Natural killer cell (primary cell): ENCODE measurements around the gene ACSL5. TPM values are rescaled to one million over a fixed set of nuclear protein-coding genes. Genes with fewer than 3 reads are reported as not detected.

Source experiments
- ATAC-seq, 3 donors: fragments of 150-1000 bp in 2 of 3; fragments of 200-7000 bp in 1 of 3; cut with Tn5 transposase; 1 replicate in 1 of 3; 2 replicates in 2 of 3; pipeline ENCODE4 v1.10.0; 2021; ENCODE audit warnings: mild to moderate bottlenecking in 2 of 3, moderate library complexity in 2 of 3
- DNase-seq, 2 donors: peaks; one replicate each; pipeline versions ENCODE4 v3.0.0 to v3.0.0-alpha.2; 2013 to 2021; ENCODE audit warnings: mixed read lengths in 1 of 2
- H3K27ac ChIP-seq: one replicate; pipeline ENCODE4 v1.5.1; 2013; ENCODE audit warnings: mild to moderate bottlenecking, low read length
- H3K27me3 ChIP-seq: one replicate; pipeline ENCODE4 v1.6.1; 2013; ENCODE audit warnings: low read length; ENCODE audit not compliant: control insufficient read depth, insufficient read depth
- H3K36me3 ChIP-seq: one replicate; pipeline ENCODE4 v1.6.1; 2013; ENCODE audit warnings: low read length; ENCODE audit not compliant: control insufficient read depth, insufficient read depth
- H3K4me1 ChIP-seq: one replicate; pipeline ENCODE4 v1.6.1; 2013; ENCODE audit warnings: low read length; ENCODE audit not compliant: control insufficient read depth, insufficient read depth
- H3K4me3 ChIP-seq: one replicate; pipeline ENCODE4 v1.5.1; 2013; ENCODE audit warnings: low read length
- H3K9me3 ChIP-seq: one replicate; pipeline ENCODE4 v1.6.1; 2013; ENCODE audit warnings: low read length; ENCODE audit not compliant: control insufficient read depth, insufficient read depth
- H3K27ac Mint-ChIP-seq, 2 donors: one replicate each; pipeline ENCODE4 v1.8.0; 2022; ENCODE audit warnings: mild to moderate bottlenecking in 2 of 2, mixed read lengths in 2 of 2, moderate library complexity in 1 of 2
- H3K27me3 Mint-ChIP-seq, 2 donors: one replicate each; pipeline ENCODE4 v1.8.0; 2022; ENCODE audit warnings: low read depth in 2 of 2, mixed read lengths in 2 of 2
- H3K36me3 Mint-ChIP-seq: one replicate; pipeline ENCODE4 v1.8.0; 2022; ENCODE audit warnings: mixed read lengths
- H3K4me1 Mint-ChIP-seq, 2 donors: one replicate each; pipeline ENCODE4 v1.8.0; 2022; ENCODE audit warnings: mixed read lengths in 2 of 2
- H3K4me3 Mint-ChIP-seq: one replicate; pipeline ENCODE4 v1.8.0; 2022; ENCODE audit warnings: mild to moderate bottlenecking, moderate library complexity, mixed read lengths
- H3K9me3 Mint-ChIP-seq, 2 donors: one replicate each; pipeline ENCODE4 v1.8.0; 2022; ENCODE audit warnings: mixed read lengths in 2 of 2
- WGBS: methylation state at CpG from one replicate; pipeline ENCODE4 v1.1.7; 2013; ENCODE audit warnings: missing lambda C conversion rate; ENCODE audit not compliant: insufficient coverage; 5-methylcytosine and 5-hydroxymethylcytosine counted together
- intact Hi-C: fragments of 100-400 bp; cut with micrococcal nuclease; formaldehyde crosslinking; loops from one replicate; pipeline ENCODE4 v1.14.2; 2022
- total RNA-seq, 4 donors: library from RNA; stranded (reverse); fragments of 120-200 nt in 1 of 4; gene quantifications; one replicate each; pipeline versions ENCODE4 v1.2.3 to v1.2.4, GENCODE V29; 2013 to 2022
- TF ChIP-seq, protein P1 (sequence below): fragments of 200-600 bp; IDR thresholded peaks from one replicate; pipeline ENCODE4 v1.8.0; 2022; ENCODE audit warnings: antibody characterized with exemption

The ACSL5 gene
- total RNA-seq, 3 donors from 2014 or later (not counting 1 experiment from before 2014, with no cell fraction given) = 41.7 to 71.2 (median 53.7) TPM

DNA sequence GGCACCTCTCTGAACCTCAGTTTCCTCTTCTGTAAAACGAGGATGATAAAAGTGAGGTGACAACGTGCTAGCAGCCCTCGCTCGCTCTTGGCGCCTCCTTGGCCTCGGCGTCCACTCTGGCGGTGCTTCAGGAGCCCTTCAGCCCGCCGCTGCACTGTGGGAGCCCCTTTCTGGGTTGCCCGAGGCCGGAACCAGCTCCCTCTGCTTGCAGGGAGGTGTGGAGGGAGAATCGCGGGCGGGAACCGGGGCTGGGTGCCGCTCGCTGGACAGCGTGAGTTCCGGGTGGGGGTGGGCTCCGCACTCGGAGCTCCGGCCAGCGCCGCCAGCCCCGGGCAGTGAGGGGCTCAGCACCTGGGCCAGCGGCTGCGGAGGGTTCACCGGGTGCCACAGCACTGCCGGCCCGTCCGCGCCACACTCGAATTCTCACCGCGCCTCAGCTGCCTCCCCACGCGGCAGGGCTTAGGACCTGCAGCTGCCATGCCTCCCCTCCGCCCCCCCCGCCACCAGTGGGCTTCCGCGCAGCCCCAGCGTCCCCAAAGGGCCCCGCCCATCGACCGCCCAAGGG lies 24.3 kb upstream of the ACSL5 start:
- no peak overlapping the region for H3K27ac ChIP-seq
- no peaks in the 10 kb centered on the region for H3K9me3 ChIP-seq
- H3K4me3 Mint-ChIP-seq = no peak overlapping the region
- intact Hi-C loops = no loop called here
- no peak overlapping the region for H3K27ac Mint-ChIP-seq
- H3K4me3 ChIP-seq = no peak overlapping the region
- no peaks in the 10 kb centered on the region for H3K36me3 ChIP-seq
- peaks cover 6% of the 10 kb centered on the region for H3K4me1 ChIP-seq
- H3K27me3 Mint-ChIP-seq = peaks cover 0 to 3% of the 10 kb centered on the region in 2 donors
- ATAC-seq (no peak), DNase-seq (no peak)
- H3K36me3 Mint-ChIP-seq = no peaks in the 10 kb centered on the region
- H3K27me3 ChIP-seq = no peaks in the 10 kb centered on the region
- H3K4me1 Mint-ChIP-seq = peaks cover 6% of the 10 kb centered on the region in 2 donors
- H3K9me3 Mint-ChIP-seq = no peaks in the 10 kb centered on the region
- 94% methylated on average over 46 of the region's 46 CpGs for WGBS
- TF ChIP-seq, protein P1, sequence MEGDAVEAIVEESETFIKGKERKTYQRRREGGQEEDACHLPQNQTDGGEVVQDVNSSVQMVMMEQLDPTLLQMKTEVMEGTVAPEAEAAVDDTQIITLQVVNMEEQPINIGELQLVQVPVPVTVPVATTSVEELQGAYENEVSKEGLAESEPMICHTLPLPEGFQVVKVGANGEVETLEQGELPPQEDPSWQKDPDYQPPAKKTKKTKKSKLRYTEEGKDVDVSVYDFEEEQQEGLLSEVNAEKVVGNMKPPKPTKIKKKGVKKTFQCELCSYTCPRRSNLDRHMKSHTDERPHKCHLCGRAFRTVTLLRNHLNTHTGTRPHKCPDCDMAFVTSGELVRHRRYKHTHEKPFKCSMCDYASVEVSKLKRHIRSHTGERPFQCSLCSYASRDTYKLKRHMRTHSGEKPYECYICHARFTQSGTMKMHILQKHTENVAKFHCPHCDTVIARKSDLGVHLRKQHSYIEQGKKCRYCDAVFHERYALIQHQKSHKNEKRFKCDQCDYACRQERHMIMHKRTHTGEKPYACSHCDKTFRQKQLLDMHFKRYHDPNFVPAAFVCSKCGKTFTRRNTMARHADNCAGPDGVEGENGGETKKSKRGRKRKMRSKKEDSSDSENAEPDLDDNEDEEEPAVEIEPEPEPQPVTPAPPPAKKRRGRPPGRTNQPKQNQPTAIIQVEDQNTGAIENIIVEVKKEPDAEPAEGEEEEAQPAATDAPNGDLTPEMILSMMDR = no peak

DNA sequence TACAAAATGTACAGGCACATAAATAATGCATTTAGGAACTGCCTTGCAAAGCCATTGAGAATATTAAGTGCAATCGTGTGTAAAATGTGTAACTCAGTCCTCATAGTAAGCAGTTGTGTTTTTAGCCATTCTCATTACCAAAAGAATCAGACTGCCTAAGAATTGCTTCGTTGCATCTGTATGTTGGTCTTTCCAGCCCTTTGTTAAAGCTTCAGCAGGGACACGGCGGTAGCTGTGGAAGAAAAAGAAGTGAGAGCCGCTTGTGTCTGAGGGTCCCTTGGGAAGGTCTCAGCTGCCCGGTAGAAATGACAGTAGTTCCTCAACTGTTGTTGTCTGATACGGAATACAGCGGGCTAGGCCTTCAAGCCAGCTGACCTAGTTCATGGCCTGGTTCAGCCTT lies 22.8 kb upstream of the ACSL5 start:
- Histone ChIP-seq H3K4me1 (no peaks in the 10 kb centered on the region), H3K27me3 (no peaks in the 10 kb centered on the region), H3K4me3 (no peak overlapping the region), H3K27ac (no peak overlapping the region), H3K9me3 (no peaks in the 10 kb centered on the region), H3K36me3 (no peaks in the 10 kb centered on the region)
- Mint-ChIP-seq H3K4me1 (no peaks in the 10 kb centered on the region), H3K27ac (no peak overlapping the region), H3K27me3 (peaks cover 0 to 3% of the 10 kb centered on the region in 2 donors), H3K9me3 (no peaks in the 10 kb centered on the region), H3K36me3 (no peaks in the 10 kb centered on the region), H3K4me3 (no peak overlapping the region)
- 85% methylated on average over 8 of the region's 8 CpGs for WGBS
- no peak for ATAC-seq
- DNase-seq = no peak
- intact Hi-C loops = no loop called here
- TF ChIP-seq, protein P1 = no peak

DNA sequence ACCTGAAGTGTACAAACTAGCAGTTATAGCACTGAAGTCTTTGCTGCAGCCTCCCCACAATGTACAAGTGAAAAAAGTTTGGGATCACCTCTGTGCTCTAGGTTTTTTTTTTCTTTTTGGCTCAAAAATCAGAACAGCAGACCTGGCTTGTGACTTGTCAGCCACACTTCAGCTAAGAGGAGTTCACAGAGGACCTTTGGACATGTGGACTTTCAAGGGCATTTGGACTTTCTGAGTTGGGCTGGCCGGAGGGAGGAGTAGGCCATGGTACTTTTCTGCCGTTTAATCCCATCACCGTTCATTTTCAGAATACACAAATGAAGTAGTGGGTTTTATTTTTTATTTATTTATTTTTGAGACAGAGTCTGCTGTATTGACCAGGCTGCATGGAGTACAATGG lies 21.9 kb upstream of the ACSL5 start:
- Mint-ChIP-seq H3K36me3 (no peaks in the 10 kb centered on the region), H3K27ac (no peak overlapping the region), H3K4me3 (no peak overlapping the region), H3K9me3 (no peaks in the 10 kb centered on the region), H3K4me1 (no peaks in the 10 kb centered on the region), H3K27me3 (peaks cover 0 to 3% of the 10 kb centered on the region in 2 donors)
- WGBS = 58% methylated on average over 1 of the region's 3 CpGs
- no peaks in the 10 kb centered on the region for H3K27me3 ChIP-seq
- no peak for DNase-seq
- no peak overlapping the region for H3K27ac ChIP-seq
- no peaks in the 10 kb centered on the region for H3K9me3 ChIP-seq
- intact Hi-C loops = no loop called here
- H3K36me3 ChIP-seq = no peaks in the 10 kb centered on the region
- no peaks in the 10 kb centered on the region for H3K4me1 ChIP-seq
- TF ChIP-seq, protein P1 = no peak
- ATAC-seq = no peak
- no peak overlapping the region for H3K4me3 ChIP-seq

DNA sequence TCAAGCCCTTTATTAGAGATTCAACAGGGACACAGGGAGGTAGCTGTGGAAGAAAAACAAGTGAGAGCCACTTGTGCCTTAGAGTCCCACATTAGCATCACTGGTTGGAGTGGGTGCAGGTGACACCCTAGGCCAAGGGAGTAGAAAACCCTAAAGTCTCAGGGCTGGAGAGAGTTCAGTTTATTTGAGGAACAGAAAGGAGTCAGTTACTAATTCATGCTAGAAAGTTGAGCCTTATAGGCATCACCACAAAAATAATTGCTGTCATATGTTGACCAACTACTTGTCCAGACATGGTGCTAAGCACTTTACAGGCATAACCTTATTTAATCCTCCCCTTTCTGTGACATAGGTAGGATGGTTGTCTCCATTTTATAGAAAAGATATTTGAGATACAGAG lies 20.9 kb upstream of the ACSL5 start:
- no peak overlapping the region for H3K4me3 Mint-ChIP-seq

More for the DNA sequence above, 20.9 kb upstream of the ACSL5 start:
- H3K27ac ChIP-seq = no peak overlapping the region
- H3K4me3 ChIP-seq = no peak overlapping the region
- no peaks in the 10 kb centered on the region for H3K36me3 ChIP-seq
- no peaks in the 10 kb centered on the region for H3K4me1 Mint-ChIP-seq
- H3K36me3 Mint-ChIP-seq = no peaks in the 10 kb centered on the region
- no peak for DNase-seq
- no peaks in the 10 kb centered on the region for H3K27me3 Mint-ChIP-seq
- no peak overlapping the region for H3K27ac Mint-ChIP-seq
- no peaks in the 10 kb centered on the region for H3K27me3 ChIP-seq
- no peaks in the 10 kb centered on the region for H3K9me3 Mint-ChIP-seq
- TF ChIP-seq, protein P1 = no peak
- H3K9me3 ChIP-seq = no peaks in the 10 kb centered on the region
- no peak for ATAC-seq
- no peaks in the 10 kb centered on the region for H3K4me1 ChIP-seq
- intact Hi-C loops = no loop called here
